Neural cell (in vitro differentiated cells): Measurements from ENCODE around the gene PSG1.
"Not testable (repeated sequence)": the region's sequence is repeated elsewhere in the genome, so short reads cannot be mapped to it uniquely, and the experiment has no call there.

Source experiments
- EP300 ChIP-seq: fragments of 450-650 bp; conservative IDR thresholded peaks from 2 replicates; pipeline ENCODE4 v1.6.1; 2014; ENCODE audit warnings: antibody characterized with exemption, mild to moderate bottlenecking, moderate library complexity; ENCODE audit not compliant: poor library complexity, severe bottlenecking
- EZH2 ChIP-seq: fragments of 200-600, 300-800 bp; shearing (Covaris generic), sonication (generic); IDR thresholded peaks from 2 replicates; pipeline ENCODE4 v1.6.1; 2014; ENCODE audit warnings: antibody characterized with exemption, low read length, borderline replicate concordance, mild to moderate bottlenecking; ENCODE audit not compliant: insufficient read depth, poor library complexity, severe bottlenecking
- POLR2AphosphoS5 ChIP-seq: IDR thresholded peaks from 2 replicates; pipeline ENCODE4 v1.6.1; 2012
- RAD21 ChIP-seq: fragments of 450-650 bp; conservative IDR thresholded peaks from 2 replicates; pipeline ENCODE4 v1.6.1; 2014; ENCODE audit warnings: antibody characterized with exemption, mild to moderate bottlenecking, moderate library complexity
- TAF1 ChIP-seq: IDR thresholded peaks from 2 replicates; pipeline ENCODE4 v1.6.1; 2012; ENCODE audit warnings: low read depth
- TF ChIP-seq, protein P1 (sequence below): fragments of 450-650 bp; IDR thresholded peaks from 2 replicates; pipeline ENCODE4 v1.5.1; 2014; ENCODE audit warnings: antibody characterized with exemption, mild to moderate bottlenecking, moderate library complexity; ENCODE audit not compliant: poor library complexity, severe bottlenecking
- TF ChIP-seq, protein P2 (sequence below): IDR thresholded peaks from 2 replicates; pipeline ENCODE4 v1.6.1; 2012; ENCODE audit warnings: borderline replicate concordance

DNA sequence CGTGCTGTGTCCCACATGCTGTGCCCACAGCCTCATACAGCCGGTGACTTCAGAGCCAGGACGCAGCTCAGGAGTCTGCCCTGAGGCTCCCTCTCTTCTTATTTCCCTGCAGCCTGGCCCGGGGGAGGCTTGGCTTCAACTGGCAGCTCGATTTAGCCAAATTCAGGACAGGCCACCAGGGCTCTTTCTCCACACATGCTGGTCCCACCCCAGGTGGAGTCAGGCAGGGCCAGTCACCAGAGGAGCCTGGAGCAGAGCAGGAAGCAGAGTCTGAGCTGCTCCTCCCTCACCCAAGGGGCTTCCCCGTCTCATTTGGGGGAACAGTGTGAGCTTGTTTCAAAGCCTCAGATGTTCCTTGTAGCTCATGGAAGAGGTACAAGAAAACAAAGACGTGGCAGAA is 35.9 kb downstream of the PSG1 start:
- TF ChIP-seq, protein P1, sequence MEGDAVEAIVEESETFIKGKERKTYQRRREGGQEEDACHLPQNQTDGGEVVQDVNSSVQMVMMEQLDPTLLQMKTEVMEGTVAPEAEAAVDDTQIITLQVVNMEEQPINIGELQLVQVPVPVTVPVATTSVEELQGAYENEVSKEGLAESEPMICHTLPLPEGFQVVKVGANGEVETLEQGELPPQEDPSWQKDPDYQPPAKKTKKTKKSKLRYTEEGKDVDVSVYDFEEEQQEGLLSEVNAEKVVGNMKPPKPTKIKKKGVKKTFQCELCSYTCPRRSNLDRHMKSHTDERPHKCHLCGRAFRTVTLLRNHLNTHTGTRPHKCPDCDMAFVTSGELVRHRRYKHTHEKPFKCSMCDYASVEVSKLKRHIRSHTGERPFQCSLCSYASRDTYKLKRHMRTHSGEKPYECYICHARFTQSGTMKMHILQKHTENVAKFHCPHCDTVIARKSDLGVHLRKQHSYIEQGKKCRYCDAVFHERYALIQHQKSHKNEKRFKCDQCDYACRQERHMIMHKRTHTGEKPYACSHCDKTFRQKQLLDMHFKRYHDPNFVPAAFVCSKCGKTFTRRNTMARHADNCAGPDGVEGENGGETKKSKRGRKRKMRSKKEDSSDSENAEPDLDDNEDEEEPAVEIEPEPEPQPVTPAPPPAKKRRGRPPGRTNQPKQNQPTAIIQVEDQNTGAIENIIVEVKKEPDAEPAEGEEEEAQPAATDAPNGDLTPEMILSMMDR: not testable (repeated sequence)
- TF ChIP-seq EP300, EZH2, POLR2AphosphoS5, RAD21, TAF1: not testable (repeated sequence)
- TF ChIP-seq, protein P2, sequence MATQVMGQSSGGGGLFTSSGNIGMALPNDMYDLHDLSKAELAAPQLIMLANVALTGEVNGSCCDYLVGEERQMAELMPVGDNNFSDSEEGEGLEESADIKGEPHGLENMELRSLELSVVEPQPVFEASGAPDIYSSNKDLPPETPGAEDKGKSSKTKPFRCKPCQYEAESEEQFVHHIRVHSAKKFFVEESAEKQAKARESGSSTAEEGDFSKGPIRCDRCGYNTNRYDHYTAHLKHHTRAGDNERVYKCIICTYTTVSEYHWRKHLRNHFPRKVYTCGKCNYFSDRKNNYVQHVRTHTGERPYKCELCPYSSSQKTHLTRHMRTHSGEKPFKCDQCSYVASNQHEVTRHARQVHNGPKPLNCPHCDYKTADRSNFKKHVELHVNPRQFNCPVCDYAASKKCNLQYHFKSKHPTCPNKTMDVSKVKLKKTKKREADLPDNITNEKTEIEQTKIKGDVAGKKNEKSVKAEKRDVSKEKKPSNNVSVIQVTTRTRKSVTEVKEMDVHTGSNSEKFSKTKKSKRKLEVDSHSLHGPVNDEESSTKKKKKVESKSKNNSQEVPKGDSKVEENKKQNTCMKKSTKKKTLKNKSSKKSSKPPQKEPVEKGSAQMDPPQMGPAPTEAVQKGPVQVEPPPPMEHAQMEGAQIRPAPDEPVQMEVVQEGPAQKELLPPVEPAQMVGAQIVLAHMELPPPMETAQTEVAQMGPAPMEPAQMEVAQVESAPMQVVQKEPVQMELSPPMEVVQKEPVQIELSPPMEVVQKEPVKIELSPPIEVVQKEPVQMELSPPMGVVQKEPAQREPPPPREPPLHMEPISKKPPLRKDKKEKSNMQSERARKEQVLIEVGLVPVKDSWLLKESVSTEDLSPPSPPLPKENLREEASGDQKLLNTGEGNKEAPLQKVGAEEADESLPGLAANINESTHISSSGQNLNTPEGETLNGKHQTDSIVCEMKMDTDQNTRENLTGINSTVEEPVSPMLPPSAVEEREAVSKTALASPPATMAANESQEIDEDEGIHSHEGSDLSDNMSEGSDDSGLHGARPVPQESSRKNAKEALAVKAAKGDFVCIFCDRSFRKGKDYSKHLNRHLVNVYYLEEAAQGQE: not testable (repeated sequence)
